ENCODE measurements around the gene AKT1S1. TPM values are rescaled to one million over a fixed set of nuclear protein-coding genes. Genes with fewer than 3 reads are reported as not detected.
A peak's percentile ranks its signal among the peaks of the same experiment; 100 is the strongest.

AKT1S1 gene
- total RNA-seq, 2 experiments from 2014 or later = 7.3 to 19.8 TPM

- no peak for DNase-seq (ENCODE audit: low spot score)
- H2AFZ ChIP-seq (ENCODE audit: low read length) = no peak overlapping the region
- 0 out of 2 replicates have a peak, but pooled peaks cover 4% of the 10 kb centered on the region for H4K20me1 ChIP-seq (ENCODE audit: insufficient read depth, low read length)
- H3K4me3 ChIP-seq (ENCODE audit: low read depth, low read length, poor library complexity, severe bottlenecking) = no peak overlapping the region
- H3K9me3 ChIP-seq (ENCODE audit: low read length) = no peaks in the 10 kb centered on the region
- intact Hi-C loops (cut with micrococcal nuclease; ENCODE audit: unreplicated experiment) = no loop called here
- ChIA-PET POLR2A (no interaction called here), CTCF (ENCODE audit: unreplicated experiment) (no interaction called here)
- TF ChIP-seq EZH2phosphoT487 (IDR thresholded peaks at IDR 0.05; ENCODE audit: borderline replicate concordance, low read depth, low read length) (no peak), CTCF (conservative IDR thresholded peaks at IDR 0.05; ENCODE audit: low read length) (no peak)
- peaks cover 36% of the 10 kb centered on the region for H3K36me3 ChIP-seq (ENCODE audit: insufficient read depth, low read length)
- no peak overlapping the region for H3K27ac ChIP-seq (ENCODE audit: low read depth, low read length, poor library complexity, severe bottlenecking)
- H3K4me2 ChIP-seq (ENCODE audit: low read length) = no peak overlapping the region
- H3K9me2 ChIP-seq (ENCODE audit: insufficient read depth, low read length) = no peaks in the 10 kb centered on the region
- no TSS peak for BruUV-seq (replicated peaks)
- peaks cover 45% of the 10 kb centered on the region for H3K4me1 ChIP-seq (ENCODE audit: insufficient read depth, low read length, poor library complexity, severe bottlenecking)
- H3K79me2 ChIP-seq (ENCODE audit: insufficient read depth, low read depth, low read length) = no peaks in the 10 kb centered on the region
Measured at GRCh38 chr19:49904136-49904535, 27.0 kb upstream of the AKT1S1 start.

GRCh38 chr19:49896863-49897621 is 19.9 kb upstream of the AKT1S1 start, which contains the start of gene IL4I1:
TSS of gene IL4I1 (minus strand) at chr19:49896887. CDS start at chr19:49896160, 727 bp downstream.
- Histone ChIP-seq H2AFZ (ENCODE audit: low read length) (peak within 1 kb of the TSS; percentile 63; the same call in 1 of the 2 replicates), H3K4me3 (ENCODE audit: low read depth, low read length, poor library complexity, severe bottlenecking) (peak within 1 kb of the TSS; percentile 55), H4K20me1 (ENCODE audit: insufficient read depth, low read length) (no peaks in the 10 kb centered on the region), H3K27ac (ENCODE audit: low read depth, low read length, poor library complexity, severe bottlenecking) (peak within 1 kb of the TSS; percentile 66), H3K79me2 (ENCODE audit: insufficient read depth, low read depth, low read length) (no peaks in the 10 kb centered on the region), H3K9me3 (ENCODE audit: low read length) (no peaks in the 10 kb centered on the region), H3K4me1 (ENCODE audit: insufficient read depth, low read length, poor library complexity, severe bottlenecking) (peaks cover 43% of the 10 kb centered on the region), H3K9me2 (ENCODE audit: insufficient read depth, low read length) (no peaks in the 10 kb centered on the region), H3K36me3 (ENCODE audit: insufficient read depth, low read length) (no peaks in the 10 kb centered on the region), H3K4me2 (ENCODE audit: low read length) (peak within 1 kb of the TSS; percentile 96)
- BruUV-seq (replicated peaks) = no TSS peak
- intact Hi-C loops (cut with micrococcal nuclease; ENCODE audit: unreplicated experiment) = loop anchor here (1.0 kb wide), 1 partner anchor 27 kb away; no protein-coding TSS in a partner anchor
- peak; percentile 77 for DNase-seq (ENCODE audit: low spot score)
- ChIA-PET CTCF (ENCODE audit: unreplicated experiment) (no interaction called here), POLR2A (interaction anchor here (1.2 to 1.8 kb wide), 2 partner anchors 28 to 32 kb away, joined by 4 to 6 read pairs; partner anchors contain the start of gene ATF5)
- TF ChIP-seq CTCF (conservative IDR thresholded peaks at IDR 0.05; ENCODE audit: low read length) (no peak), EZH2phosphoT487 (IDR thresholded peaks at IDR 0.05; ENCODE audit: borderline replicate concordance, low read depth, low read length) (no peak)
